Neutrophil (primary cell): ENCODE measurements around the gene PFKFB2.

Experiments
- H3K27ac ChIP-seq: fragments of 200-600 bp; sonication (generic); 2 replicates; pipeline ENCODE4 v1.5.1; 2016; ENCODE audit warnings: mild to moderate bottlenecking, moderate library complexity
- H3K27me3 ChIP-seq: fragments of 200-600 bp; sonication (generic); 2 replicates; pipeline ENCODE4 v1.6.0; 2016; ENCODE audit warnings: mild to moderate bottlenecking
- H3K36me3 ChIP-seq: fragments of 200-600 bp; sonication (generic); 2 replicates; pipeline ENCODE4 v1.5.1; 2017
- H3K4me1 ChIP-seq, 2 experiments: fragments of 200-600 bp in 1 of 2; sonication (generic) in 1 of 2; 1 replicate in 1 of 2; 2 replicates in 1 of 2; pipeline versions ENCODE4 v1.5.1 to v1.6.1; 2013 to 2016; ENCODE audit warnings: low read depth in 1 of 2, low read length in 1 of 2, mild to moderate bottlenecking in 1 of 2, moderate library complexity in 1 of 2; ENCODE audit not compliant: control insufficient read depth in 1 of 2, insufficient read depth in 1 of 2
- H3K4me3 ChIP-seq, 2 experiments: fragments of 200-600 bp in 1 of 2; sonication (generic) in 1 of 2; 1 replicate in 1 of 2; 2 replicates in 1 of 2; pipeline ENCODE4 v1.5.1; 2013 to 2016; ENCODE audit warnings: low read depth in 1 of 2, low read length in 1 of 2, mild to moderate bottlenecking in 1 of 2, moderate library complexity in 1 of 2
- H3K9me3 ChIP-seq: fragments of 200-600 bp; sonication (generic); 2 replicates; pipeline ENCODE4 v1.5.1; 2016
- CTCF ChIP-seq: fragments of 200-600 bp; sonication (generic); IDR thresholded peaks from 2 replicates; pipeline ENCODE4 v1.5.1; 2016; ENCODE audit warnings: antibody characterized with exemption

Gene PFKFB2

GRCh38 chr1:207015791-207016190 is 37.3 kb upstream of the PFKFB2 start:
- no peak overlapping the region for H3K27ac ChIP-seq
- no peaks in the 10 kb centered on the region for H3K36me3 ChIP-seq
- H3K9me3 ChIP-seq: no peaks in the 10 kb centered on the region
- H3K4me3 ChIP-seq: no peak overlapping the region
- H3K4me1 ChIP-seq: no peaks in the 10 kb centered on the region
- H3K27me3 ChIP-seq: peaks cover 9% of the 10 kb centered on the region
- no peak for TF ChIP-seq CTCF

GRCh38 chr1:207017615-207018559 is 35.2 kb upstream of the PFKFB2 start:
- Histone ChIP-seq H3K27ac (no peak overlapping the region), H3K27me3 (peaks cover 1% of the 10 kb centered on the region), H3K36me3 (no peaks in the 10 kb centered on the region), H3K9me3 (no peaks in the 10 kb centered on the region), H3K4me3 (no peak overlapping the region), H3K4me1 (no peaks in the 10 kb centered on the region)
- TF ChIP-seq CTCF: no peak

GRCh38 chr1:207018707-207019106 is 34.4 kb upstream of the PFKFB2 start:
- Histone ChIP-seq H3K36me3 (no peaks in the 10 kb centered on the region), H3K27ac (no peak overlapping the region), H3K9me3 (no peaks in the 10 kb centered on the region), H3K4me3 (no peak overlapping the region), H3K4me1 (no peaks in the 10 kb centered on the region), H3K27me3 (no peaks in the 10 kb centered on the region)
- TF ChIP-seq CTCF: no peak

DNA sequence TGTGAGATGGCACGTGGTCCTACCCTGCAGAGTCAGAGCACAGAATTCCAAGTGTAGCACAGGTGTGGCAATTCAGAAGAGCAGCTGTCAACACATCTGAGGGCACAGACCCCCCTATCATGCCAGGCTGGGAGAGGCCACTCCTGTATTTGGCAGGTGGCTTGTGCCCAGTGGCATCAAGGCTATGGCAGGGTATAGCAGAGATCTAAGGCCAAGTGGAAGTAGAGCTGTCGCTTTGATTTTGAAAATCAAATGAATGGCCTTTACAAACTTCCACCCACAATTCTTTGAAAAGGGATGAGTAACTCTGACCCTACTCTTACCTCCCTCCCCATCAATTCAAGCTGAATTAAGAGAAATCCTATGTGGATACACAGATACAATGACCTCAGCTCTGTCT is 33.9 kb upstream of the PFKFB2 start:
- no peaks in the 10 kb centered on the region for H3K9me3 ChIP-seq
- H3K4me1 ChIP-seq: no peaks in the 10 kb centered on the region
- no peaks in the 10 kb centered on the region for H3K27me3 ChIP-seq
- no peak overlapping the region for H3K27ac ChIP-seq
- no peaks in the 10 kb centered on the region for H3K36me3 ChIP-seq
- TF ChIP-seq CTCF: no peak
- no peak overlapping the region for H3K4me3 ChIP-seq

GRCh38 chr1:207019661-207020060 is 33.4 kb upstream of the PFKFB2 start:
- H3K9me3 ChIP-seq: no peaks in the 10 kb centered on the region
- H3K36me3 ChIP-seq: no peaks in the 10 kb centered on the region
- TF ChIP-seq CTCF: no peak
- H3K4me3 ChIP-seq: no peak overlapping the region
- no peaks in the 10 kb centered on the region for H3K4me1 ChIP-seq
- no peaks in the 10 kb centered on the region for H3K27me3 ChIP-seq
- H3K27ac ChIP-seq: no peak overlapping the region
